RKO (cell line): ENCODE data around the gene PMS1.
"Not testable (repeated sequence)": the region's sequence is repeated elsewhere in the genome, so short reads cannot be mapped to it uniquely, and the experiment has no call there.

Experiments
- DNase-seq: peaks from one replicate; pipeline ENCODE4 v3.0.0-alpha.2; 2016; ENCODE audit warnings: low spot score

Gene PMS1

GRCh38 chr2:189783927-189784867 is at the start of gene PMS1, which contains the start of gene ORMDL1:
Gene PMS1 (plus strand): TSS chr2:189784450. CDS start chr2:189791810, 7,360 bp downstream.
Gene ORMDL1 (minus strand): TSS chr2:189784339. CDS start chr2:189782595, 1,744 bp downstream.
- DNase-seq = peak; percentile 95

- peak; percentile 61 for DNase-seq
Observed at GRCh38 chr2:189751080-189751658, 33.1 kb upstream of the PMS1 start.

DNA sequence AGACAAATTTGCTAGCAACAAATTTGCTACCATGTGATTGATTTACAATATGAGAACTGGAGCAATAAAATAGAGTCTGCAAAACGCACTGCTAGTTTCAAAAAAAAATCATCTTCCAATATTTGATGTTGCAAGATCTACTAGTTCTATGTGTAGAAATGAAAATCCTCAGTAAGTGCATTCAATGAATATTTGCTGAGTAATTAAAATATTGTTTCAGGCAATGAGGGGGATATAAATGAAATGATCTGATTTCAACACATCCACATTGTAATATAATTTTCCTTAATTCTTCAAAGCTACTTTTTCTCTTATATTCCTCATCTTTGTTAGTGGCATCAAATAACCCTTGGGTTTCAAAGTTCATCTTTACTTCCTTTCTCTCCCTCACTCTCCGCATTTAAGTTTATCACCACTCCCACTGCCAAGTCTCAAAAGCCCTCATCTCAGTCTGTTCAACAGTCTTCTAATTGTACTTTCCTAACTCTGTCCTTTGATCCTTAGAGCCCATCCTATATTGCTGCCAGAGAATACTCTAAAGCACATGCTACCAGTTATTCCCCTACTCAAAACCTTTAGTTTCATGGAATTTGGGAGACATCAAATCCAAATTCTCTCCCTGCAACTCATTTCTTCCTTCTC is 27.8 kb upstream of the PMS1 start:
- no peak for DNase-seq

GRCh38 chr2:189760154-189760553 is 24.1 kb upstream of the PMS1 start:
- not testable (repeated sequence) for DNase-seq

DNA sequence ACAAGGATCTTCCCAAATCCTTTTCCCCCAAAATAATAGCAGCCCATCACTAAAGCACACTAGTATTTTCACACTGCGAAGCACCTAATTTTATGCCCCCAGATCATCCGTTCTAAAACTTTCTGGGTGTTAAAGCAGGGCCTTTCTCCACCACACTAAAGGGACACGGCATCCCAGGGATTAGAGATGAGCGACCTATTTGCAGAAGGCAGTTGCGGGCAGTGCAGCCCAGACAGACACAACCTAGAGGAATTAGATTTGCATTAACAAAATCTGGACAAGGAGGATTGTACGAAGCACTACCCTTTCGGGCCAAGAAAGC is 22.1 kb upstream of the PMS1 start:
- no peak for DNase-seq

DNA sequence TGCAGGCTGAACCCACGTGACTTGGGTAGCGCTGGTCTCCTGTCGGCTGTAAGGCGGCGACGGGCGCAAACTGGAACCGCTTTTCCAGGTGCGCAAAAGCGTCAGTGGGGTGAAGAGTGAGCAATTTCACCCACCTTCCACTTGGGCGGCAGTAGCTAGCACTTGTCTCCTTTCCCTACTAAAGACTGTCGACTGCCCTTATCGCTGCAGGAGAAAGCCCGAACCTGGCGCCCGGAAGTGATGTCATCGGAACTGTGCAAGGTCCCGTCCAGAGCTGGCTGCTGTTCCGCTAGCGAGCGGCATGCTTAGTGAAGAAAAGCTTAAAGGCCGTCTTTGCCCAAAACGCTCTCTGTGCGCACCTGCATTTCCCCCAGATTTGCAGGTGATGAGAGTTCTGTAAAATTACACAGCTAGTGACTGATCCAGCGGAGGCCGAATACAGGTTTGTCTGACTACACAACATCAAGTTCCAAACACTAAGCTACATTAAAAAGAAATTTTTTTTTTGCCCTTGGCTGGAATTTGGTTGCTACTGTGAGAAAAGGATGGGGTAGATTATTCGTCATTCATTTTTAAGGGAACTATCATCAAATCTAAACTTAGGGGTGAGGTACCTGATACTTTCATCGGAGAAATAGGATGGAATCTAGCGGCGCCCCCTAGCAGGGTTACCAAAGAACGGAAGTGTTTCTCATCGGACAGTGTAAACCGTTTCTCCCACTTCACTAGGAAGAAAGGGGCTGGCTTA is 21.5 kb upstream of the PMS1 start, which contains the start of gene OSGEPL1:
Gene OSGEPL1 (minus strand): TSS at position 242 of the 748 bp plus-strand sequence. CDS start 1,152 bp downstream, outside the sequence.
- peak; percentile 96 for DNase-seq

- DNase-seq = peak; percentile 61
Observed at GRCh38 chr2:189763908-189764661, 20.2 kb upstream of the PMS1 start.

DNA sequence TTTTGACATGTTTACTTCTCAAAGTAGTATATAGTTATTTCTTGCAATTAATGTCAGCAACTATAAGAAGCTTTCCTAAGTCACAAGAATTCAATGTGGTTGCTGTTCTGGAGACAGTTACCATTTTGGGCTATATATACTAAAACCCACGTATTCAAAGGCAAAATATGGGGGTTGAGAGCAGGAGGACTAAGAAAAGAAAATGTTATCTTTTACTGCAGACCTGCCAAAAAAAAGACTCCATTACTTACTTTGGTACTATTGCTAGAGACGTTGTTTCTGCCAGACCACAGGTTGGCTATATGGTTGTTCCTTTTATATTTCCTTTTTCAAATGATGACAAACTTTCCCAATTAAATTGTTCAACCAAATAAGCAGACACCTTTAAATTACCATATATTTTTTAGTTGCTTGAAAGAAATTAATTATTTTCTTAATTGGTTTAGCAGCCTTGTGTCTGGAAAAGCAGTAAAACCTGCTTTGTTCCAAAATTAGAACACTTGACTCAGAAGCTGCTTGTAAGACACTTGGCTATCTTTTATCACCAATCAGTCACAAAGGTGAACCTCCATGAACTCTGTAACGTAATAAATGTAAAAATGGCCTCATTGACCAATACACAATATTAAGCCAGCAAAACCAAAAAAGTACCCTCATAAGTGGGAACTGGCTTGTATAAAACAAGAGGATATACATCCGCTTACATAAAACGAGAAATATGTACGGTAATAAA is 13.5 kb upstream of the PMS1 start:
- no peak for DNase-seq

- no peak for DNase-seq
Observed at GRCh38 chr2:189772212-189772611, 12.0 kb upstream of the PMS1 start.

DNA sequence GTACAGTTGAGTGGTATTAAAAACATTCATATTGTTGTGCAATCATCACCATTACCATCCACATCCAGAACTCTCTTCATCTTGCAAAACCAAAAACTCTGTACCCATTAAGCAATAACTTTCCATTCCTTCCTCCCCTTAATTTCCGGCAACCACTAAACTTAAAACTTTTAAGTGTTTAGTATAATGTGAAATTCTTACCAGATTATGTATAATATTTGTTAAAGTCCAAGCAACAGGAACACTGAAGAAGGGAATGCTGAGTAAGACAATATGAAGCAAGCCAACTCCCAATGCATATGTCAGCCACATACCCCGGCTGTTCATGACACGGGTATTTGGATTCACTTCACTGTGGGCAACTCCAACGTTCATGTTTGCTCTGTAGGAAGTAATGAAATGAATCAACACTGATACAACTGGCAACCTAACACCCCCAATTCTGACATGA is 2.0 kb upstream of the PMS1 start:
- peak; percentile 67 for DNase-seq

- DNase-seq = peak; percentile 73
Observed at GRCh38 chr2:189783451-189783926, 761 bp upstream of the PMS1 start.

- no peak for DNase-seq
Observed at GRCh38 chr2:189791338-189792042, 7.2 kb downstream of the PMS1 start.

DNA sequence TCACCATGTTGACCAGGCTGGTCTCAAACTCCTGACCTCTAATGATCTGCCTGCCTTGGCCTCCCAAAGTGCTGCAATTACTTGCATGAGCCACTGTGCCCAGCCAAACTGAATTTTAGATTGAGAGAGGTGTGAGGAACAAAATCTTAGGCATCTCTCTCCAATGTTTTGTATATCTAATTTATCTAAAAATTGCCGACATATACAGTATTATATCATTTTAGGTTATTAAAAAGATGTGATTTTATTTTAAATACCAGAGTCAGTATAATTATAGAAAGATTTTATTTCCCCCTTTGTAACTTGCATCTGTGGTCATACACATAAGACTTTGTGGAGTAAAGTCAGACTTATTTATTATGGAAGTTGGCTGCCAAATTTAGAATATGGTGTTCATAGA is 10.1 kb downstream of the PMS1 start:
- no peak for DNase-seq

GRCh38 chr2:189797902-189798301 is 13.7 kb downstream of the PMS1 start:
- DNase-seq = no peak

- DNase-seq = peak; percentile 76
Observed at GRCh38 chr2:189798312-189799029, 14.2 kb downstream of the PMS1 start.

GRCh38 chr2:189799030-189799331 is 14.7 kb downstream of the PMS1 start:
- DNase-seq = no peak

- DNase-seq = peak; percentile 48
Observed at GRCh38 chr2:189799531-189799930, 15.3 kb downstream of the PMS1 start.

GRCh38 chr2:189802396-189802912 is 18.2 kb downstream of the PMS1 start:
- no peak for DNase-seq

GRCh38 chr2:189803431-189803830 is 19.2 kb downstream of the PMS1 start:
- DNase-seq = no peak
